Vagina (tissue), 2 donors: ENCODE data around the gene ACADVL.
"Not testable (repeated sequence)": the region's sequence is repeated elsewhere in the genome, so short reads cannot be mapped to it uniquely, and the experiment has no call there.

ENCODE experiments used
- POLR2A ChIP-seq, 2 donors: fragments of 450-650 bp; IDR thresholded peaks; one replicate each; pipeline ENCODE4 v1.6.1; 2017; ENCODE audit warnings: antibody characterized with exemption in 2 of 2, mild to moderate bottlenecking in 2 of 2, moderate library complexity in 2 of 2
- POLR2AphosphoS5 ChIP-seq, 2 donors: sonication (generic); formaldehyde crosslinking; IDR thresholded peaks; one replicate each; pipeline ENCODE4 v1.9.0; 2017; ENCODE audit warnings: antibody characterized with exemption in 2 of 2, mild to moderate bottlenecking in 2 of 2, low read depth in 1 of 2; ENCODE audit not compliant: insufficient read depth in 1 of 2
- TF ChIP-seq, protein P1 (sequence below), 3 experiments: fragments of 450-650 bp in 2 of 3; fragments of 200-600 bp in 1 of 3; sonication (generic) in 1 of 3; IDR thresholded peaks; one replicate each; pipeline ENCODE4 v1.5.1; 2017 to 2019; ENCODE audit warnings: antibody characterized with exemption in 3 of 3, mild to moderate bottlenecking in 2 of 3, moderate library complexity in 2 of 3

DNA sequence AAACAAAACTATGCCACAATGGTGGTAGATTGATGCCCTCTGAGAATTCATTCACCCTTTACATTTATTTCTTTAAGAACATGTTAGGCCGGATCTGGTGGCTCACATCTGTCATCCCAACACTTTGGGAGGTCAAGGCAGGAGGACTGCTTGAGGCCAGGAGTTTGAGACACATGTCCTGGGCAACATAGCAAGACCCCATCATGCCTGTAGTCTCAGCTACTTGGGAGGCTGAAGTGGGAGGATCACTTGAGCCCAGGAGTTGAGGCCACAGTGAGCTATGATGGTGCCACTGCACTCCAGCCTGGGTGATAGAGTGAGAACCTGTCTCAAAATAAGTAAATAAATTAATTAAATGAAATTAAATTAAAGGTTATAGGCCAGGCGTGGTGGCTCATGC, 37.6 kb upstream of the ACADVL start:
- TF ChIP-seq, protein P1, sequence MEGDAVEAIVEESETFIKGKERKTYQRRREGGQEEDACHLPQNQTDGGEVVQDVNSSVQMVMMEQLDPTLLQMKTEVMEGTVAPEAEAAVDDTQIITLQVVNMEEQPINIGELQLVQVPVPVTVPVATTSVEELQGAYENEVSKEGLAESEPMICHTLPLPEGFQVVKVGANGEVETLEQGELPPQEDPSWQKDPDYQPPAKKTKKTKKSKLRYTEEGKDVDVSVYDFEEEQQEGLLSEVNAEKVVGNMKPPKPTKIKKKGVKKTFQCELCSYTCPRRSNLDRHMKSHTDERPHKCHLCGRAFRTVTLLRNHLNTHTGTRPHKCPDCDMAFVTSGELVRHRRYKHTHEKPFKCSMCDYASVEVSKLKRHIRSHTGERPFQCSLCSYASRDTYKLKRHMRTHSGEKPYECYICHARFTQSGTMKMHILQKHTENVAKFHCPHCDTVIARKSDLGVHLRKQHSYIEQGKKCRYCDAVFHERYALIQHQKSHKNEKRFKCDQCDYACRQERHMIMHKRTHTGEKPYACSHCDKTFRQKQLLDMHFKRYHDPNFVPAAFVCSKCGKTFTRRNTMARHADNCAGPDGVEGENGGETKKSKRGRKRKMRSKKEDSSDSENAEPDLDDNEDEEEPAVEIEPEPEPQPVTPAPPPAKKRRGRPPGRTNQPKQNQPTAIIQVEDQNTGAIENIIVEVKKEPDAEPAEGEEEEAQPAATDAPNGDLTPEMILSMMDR (IDR thresholded peaks at IDR 0.05) = not testable (repeated sequence)
- TF ChIP-seq POLR2A (IDR thresholded peaks at IDR 0.05); POLR2AphosphoS5 (IDR thresholded peaks at IDR 0.05; ENCODE audit: insufficient read depth in 1 of 2, low read depth in 1 of 2): not testable (repeated sequence)
